GM12878 (cell line): ENCODE measurements around the gene KPNA4.

Experiments
- CHD2 ChIP-seq: IDR thresholded peaks from 2 replicates; pipeline ENCODE4 v1.6.1; 2011; ENCODE audit warnings: low read depth, low read length, improper control_type of control experiment, borderline replicate concordance
- CREB1 ChIP-seq: IDR thresholded peaks from 2 replicates; pipeline ENCODE4 v1.6.1; 2012; ENCODE audit warnings: low read depth, mild to moderate bottlenecking, inconsistent platforms
- CTCF ChIP-seq, 3 experiments: IDR thresholded peaks in 2 of 3; conservative IDR thresholded peaks in 1 of 3; 2 replicates each; pipeline ENCODE4 v1.5.1; 2011; ENCODE audit warnings: low read depth in 3 of 3, low read length in 3 of 3, mild to moderate bottlenecking in 3 of 3, control low read depth in 2 of 3, moderate library complexity in 2 of 3, inconsistent platforms in 1 of 3, mixed read lengths in 1 of 3; ENCODE audit not compliant: control insufficient read depth in 2 of 3, insufficient read depth in 1 of 3; ENCODE audit errors: extremely low read depth in 1 of 3
- EZH2 ChIP-seq: IDR thresholded peaks from 2 replicates; pipeline ENCODE4 v1.6.1; 2012; ENCODE audit warnings: low read depth, mild to moderate bottlenecking, control low read depth, inconsistent platforms, low read length, borderline replicate concordance; ENCODE audit not compliant: control insufficient read depth
- MAX ChIP-seq: IDR thresholded peaks from 2 replicates; pipeline ENCODE4 v1.6.1; 2012; ENCODE audit warnings: low read depth, low read length, improper control_type of control experiment
- TF ChIP-seq, protein P1 (sequence below): fragments of 450-650 bp; IDR thresholded peaks from 2 replicates; pipeline ENCODE4 v1.6.1; 2017; ENCODE audit warnings: mild to moderate bottlenecking

GRCh38 chr3:160568989-160569388 is 3.6 kb upstream of the KPNA4 start:
- TF ChIP-seq CTCF (IDR thresholded peaks at IDR 0.05 in 2 of 3, conservative IDR thresholded peaks at IDR 0.05 in 1 of 3; ENCODE audit: control insufficient read depth in 2 of 3, extremely low read depth in 1 of 3, insufficient read depth in 1 of 3, low read depth in 3 of 3, low read length in 3 of 3) (no peak), CHD2 (no peak), CREB1 (no peak), EZH2 (no peak), MAX (no peak)
- TF ChIP-seq, protein P1, sequence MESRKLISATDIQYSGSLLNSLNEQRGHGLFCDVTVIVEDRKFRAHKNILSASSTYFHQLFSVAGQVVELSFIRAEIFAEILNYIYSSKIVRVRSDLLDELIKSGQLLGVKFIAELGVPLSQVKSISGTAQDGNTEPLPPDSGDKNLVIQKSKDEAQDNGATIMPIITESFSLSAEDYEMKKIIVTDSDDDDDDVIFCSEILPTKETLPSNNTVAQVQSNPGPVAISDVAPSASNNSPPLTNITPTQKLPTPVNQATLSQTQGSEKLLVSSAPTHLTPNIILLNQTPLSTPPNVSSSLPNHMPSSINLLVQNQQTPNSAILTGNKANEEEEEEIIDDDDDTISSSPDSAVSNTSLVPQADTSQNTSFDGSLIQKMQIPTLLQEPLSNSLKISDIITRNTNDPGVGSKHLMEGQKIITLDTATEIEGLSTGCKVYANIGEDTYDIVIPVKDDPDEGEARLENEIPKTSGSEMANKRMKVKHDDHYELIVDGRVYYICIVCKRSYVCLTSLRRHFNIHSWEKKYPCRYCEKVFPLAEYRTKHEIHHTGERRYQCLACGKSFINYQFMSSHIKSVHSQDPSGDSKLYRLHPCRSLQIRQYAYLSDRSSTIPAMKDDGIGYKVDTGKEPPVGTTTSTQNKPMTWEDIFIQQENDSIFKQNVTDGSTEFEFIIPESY: no peak
